HG03432 (cell line): ENCODE measurements around the gene RELN.

Experiments used
- ATAC-seq: cut with Tn5 transposase; IDR thresholded peaks from one replicate; pipeline ENCODE4 v1.9.1; 2021; ENCODE audit warnings: mild to moderate bottlenecking, moderate library complexity; ENCODE audit not compliant: unreplicated experiment

The RELN gene

GRCh38 chr7:103991406-103991805 lies 1.9 kb upstream of the RELN start:
- ATAC-seq: no peak

GRCh38 chr7:103990991-103991390 lies 1.5 kb upstream of the RELN start:
- no peak for ATAC-seq

- ATAC-seq: no peak
Observed at GRCh38 chr7:103989785-103990767, 618 bp upstream of the RELN start.

- ATAC-seq: no peak
Observed at GRCh38 chr7:103988468-103989199, 824 bp downstream of the RELN start.

- no peak for ATAC-seq
Observed at GRCh38 chr7:103987451-103987850, 2.0 kb downstream of the RELN start.

- ATAC-seq: no peak
Observed at GRCh38 chr7:103985565-103986126, 3.8 kb downstream of the RELN start.

- ATAC-seq: no peak
Observed at GRCh38 chr7:103984050-103984449, 5.4 kb downstream of the RELN start.

- no peak for ATAC-seq
Observed at GRCh38 chr7:103983201-103983977, 6.1 kb downstream of the RELN start.

- ATAC-seq: no peak
Observed at GRCh38 chr7:103981003-103981423, 8.4 kb downstream of the RELN start.

GRCh38 chr7:103972779-103973434 lies 16.6 kb downstream of the RELN start:
- ATAC-seq: no peak

GRCh38 chr7:103967401-103967800 lies 22.1 kb downstream of the RELN start:
- ATAC-seq: no peak

GRCh38 chr7:103966593-103967277 lies 22.7 kb downstream of the RELN start:
- ATAC-seq: no peak

- ATAC-seq: no peak
Observed at GRCh38 chr7:103964269-103964668, 25.2 kb downstream of the RELN start.

GRCh38 chr7:103962070-103962469 lies 27.4 kb downstream of the RELN start:
- no peak for ATAC-seq

- ATAC-seq: no peak
Observed at GRCh38 chr7:103958284-103958818, 31.1 kb downstream of the RELN start.

GRCh38 chr7:103955985-103956384 lies 33.5 kb downstream of the RELN start:
- no peak for ATAC-seq

GRCh38 chr7:103952408-103952807 lies 37.0 kb downstream of the RELN start:
- ATAC-seq: no peak

GRCh38 chr7:103951311-103951710 lies 38.1 kb downstream of the RELN start:
- ATAC-seq: no peak

GRCh38 chr7:103949374-103949773 lies 40.1 kb downstream of the RELN start:
- no peak for ATAC-seq
